A549 (cell line): ENCODE data around the gene MEIOC. TPM values are rescaled to one million over a fixed set of nuclear protein-coding genes. Genes with fewer than 3 reads are reported as not detected.
"Not testable (repeated sequence)": the region's sequence is repeated elsewhere in the genome, so short reads cannot be mapped to it uniquely, and the experiment has no call there.

Experiments
- ATAC-seq, 2 experiments: fragments of 200-7000 bp in 1 of 2; fragments of >200 bp in 1 of 2; cut with Nextera tagmentation in 1 of 2; cut with Tn5 transposase in 1 of 2; 3 replicates each; pipeline versions ENCODE4 v1.8.0 to v1.9.1; 2018 to 2020; ENCODE audit warnings: mild to moderate bottlenecking in 1 of 2, moderate library complexity in 1 of 2
- CTCF ChIA-PET: fragments of 300-600 bp; sonication (Branson Sonifier 250); formaldehyde crosslinking; extraction: SDS; loops from one replicate; lab custom pipeline; 2021; ENCODE audit warnings: antibody characterized with exemption, inconsistent platforms; lab: Yijun Ruan, JAX
- POLR2A ChIA-PET: fragments of 350-600 bp; formaldehyde crosslinking; extraction: SDS; loops from one replicate; lab custom pipeline; 2021; ENCODE audit warnings: antibody characterized with exemption, inconsistent platforms; lab: Yijun Ruan, JAX
- DNase-seq, 2 experiments: peaks; one replicate each; pipeline versions ENCODE4 v3.0.0 to v3.0.0-alpha.2; 2011 to 2016; ENCODE audit warnings: low read depth in 1 of 2, low spot score in 1 of 2
- FAIRE-seq: peaks from 2 replicates; lab custom pipeline; 2011; peaks lifted over from hg19 to GRCh38; lab: Jason Lieb, UNC
- H3K27ac ChIP-seq, 2 experiments: fragments of >200 bp; sonication (Bioruptor Twin); formaldehyde crosslinking; 3 replicates each; pipeline ENCODE4 v1.5.1; 2016 to 2017
- H3K4me1 ChIP-seq: fragments of >200 bp; sonication (Bioruptor Twin); formaldehyde crosslinking; 3 replicates; pipeline ENCODE4 v1.6.1; 2016
- H3K4me2 ChIP-seq: fragments of >200 bp; sonication (Bioruptor Twin); formaldehyde crosslinking; 3 replicates; pipeline ENCODE4 v1.6.1; 2016
- H3K4me3 ChIP-seq: fragments of >200 bp; sonication (Bioruptor Twin); formaldehyde crosslinking; 3 replicates; pipeline ENCODE4 v1.5.1; 2016
- H3K9me3 ChIP-seq: fragments of >200 bp; sonication (Bioruptor Twin); formaldehyde crosslinking; 3 replicates; pipeline ENCODE4 v1.6.1; 2016
- BCL3 ChIP-seq: fragments of >200 bp; sonication (Bioruptor Twin); formaldehyde crosslinking; IDR thresholded peaks from 3 replicates; pipeline ENCODE4 v1.6.1; 2016
- BHLHE40 ChIP-seq: IDR thresholded peaks from 2 replicates; pipeline ENCODE4 v1.6.1; 2012; ENCODE audit warnings: low read depth, low read length, inconsistent platforms
- CBX8 ChIP-seq: fragments of 200-600 bp; sonication (generic); IDR thresholded peaks from 2 replicates; pipeline ENCODE4 v1.6.1; 2016
- CEBPB ChIP-seq, 2 experiments: fragments of >200 bp in 1 of 2; sonication (Bioruptor Twin) in 1 of 2; formaldehyde crosslinking in 1 of 2; IDR thresholded peaks; 2 replicates each; pipeline ENCODE4 v1.6.1; 2012 to 2016
- GATA3 ChIP-seq: IDR thresholded peaks from 2 replicates; pipeline ENCODE4 v1.6.1; 2012; ENCODE audit warnings: borderline replicate concordance
- HDAC2 ChIP-seq: fragments of 200-600 bp; sonication (generic); IDR thresholded peaks from 2 replicates; pipeline ENCODE4 v1.6.1; 2016
- HEYL ChIP-seq: fragments of 250-450 bp; sonication (Bioruptor Pico); IDR thresholded peaks from 2 replicates; pipeline ENCODE4 v1.8.0; 2021; ENCODE audit warnings: mild to moderate bottlenecking, moderate library complexity
- JUN ChIP-seq, 2 experiments: fragments of >200 bp; sonication (Bioruptor Twin); formaldehyde crosslinking; IDR thresholded peaks; 2 replicates in 1 of 2; 3 replicates in 1 of 2; pipeline ENCODE4 v1.6.1; 2016 to 2017
- KDM5A ChIP-seq: fragments of 200-600 bp; sonication (generic); IDR thresholded peaks from 2 replicates; pipeline ENCODE4 v1.6.1; 2016; ENCODE audit warnings: antibody characterized with exemption, mild to moderate bottlenecking
- MAFK ChIP-seq: fragments of 450-650 bp; IDR thresholded peaks from 2 replicates; pipeline ENCODE4 v1.6.1; 2014; ENCODE audit not compliant: partially characterized antibody
- MAX ChIP-seq: IDR thresholded peaks from 2 replicates; pipeline ENCODE4 v1.6.1; 2012
- NFE2L2 ChIP-seq: fragments of 150-350 bp; conservative IDR thresholded peaks from 2 replicates; pipeline ENCODE4 v1.6.1; 2014; ENCODE audit warnings: low read length
- PHF8 ChIP-seq: fragments of 200-600 bp; sonication (generic); IDR thresholded peaks from 2 replicates; pipeline ENCODE4 v1.6.1; 2016; ENCODE audit warnings: low read depth, mild to moderate bottlenecking, antibody characterized with exemption, moderate library complexity, borderline replicate concordance
- POLR2A ChIP-seq: IDR thresholded peaks from 2 replicates; pipeline ENCODE4 v1.6.1; 2012; ENCODE audit warnings: mild to moderate bottlenecking, low read length
- RARB ChIP-seq: fragments of 250-450 bp; sonication (Bioruptor Pico); IDR thresholded peaks from 2 replicates; pipeline ENCODE4 v1.8.0; 2021; ENCODE audit warnings: mild to moderate bottlenecking, moderate library complexity
- TP53 ChIP-seq: fragments of 250-450 bp; sonication (Bioruptor Pico); IDR thresholded peaks from 2 replicates; pipeline ENCODE4 v1.5.0; 2021; ENCODE audit warnings: mild to moderate bottlenecking, moderate library complexity
- ZC3H11A ChIP-seq: fragments of 450-650 bp; IDR thresholded peaks from 2 replicates; pipeline ENCODE4 v1.6.1; 2014; ENCODE audit warnings: antibody characterized with exemption, mild to moderate bottlenecking
- ZSCAN20 ChIP-seq: fragments of 250-450 bp; sonication (Bioruptor Pico); IDR thresholded peaks from 2 replicates; pipeline ENCODE4 v1.8.0; 2022; ENCODE audit warnings: mild to moderate bottlenecking, moderate library complexity
- WGBS: methylation state at CpG from one replicate; pipeline ENCODE4 v1.1.6; 2017; ENCODE audit errors: missing lambda C conversion rate; 5-methylcytosine and 5-hydroxymethylcytosine counted together
- polyA plus RNA-seq, 4 experiments: library from polyadenylated mRNA; depleted of rRNA in 3 of 4; stranded (reverse); fragments of >200 nt; fragmentation: RNase III in 1 of 4; extraction: RNeasy Plus Mini Kit Qiagen cat#74134 plus additional on column Dnase treatment in 1 of 4; gene quantifications; 2 replicates in 3 of 4; 3 replicates in 1 of 4; pipeline ENCODE4 v1.2.3, GENCODE V29; 2011 to 2017
- TF ChIP-seq, protein P1 (sequence below): fragments of 200-600 bp; sonication (generic); IDR thresholded peaks from 2 replicates; pipeline ENCODE4 v1.6.1; 2016; ENCODE audit warnings: antibody characterized with exemption, mild to moderate bottlenecking, moderate library complexity
- TF ChIP-seq, protein P2 (sequence below): IDR thresholded peaks from 2 replicates; pipeline ENCODE4 v1.6.1; 2012

The MEIOC gene
- polyA plus RNA-seq, 2 of the 4 experiments (the other 2 are of a cell fraction) = 5.9 to 18.2 TPM

- TF ChIP-seq ZC3H11A = peak; percentile 68
- H3K4me2 ChIP-seq, H3K27ac ChIP-seq, H3K4me1 ChIP-seq, FAIRE-seq, ATAC-seq, DNase-seq, H3K4me3 ChIP-seq, H3K9me3 ChIP-seq: not testable (repeated sequence)
- ChIA-PET CTCF (interaction anchor here (1.0 to 3.8 kb wide), 2 partner anchors 9 to 178 kb away, joined by 3 to 22 read pairs; no protein-coding TSS in a partner anchor), POLR2A (interaction anchor here (1.0 kb wide), 1 partner anchor 10 kb away, joined by 4 read pairs; no protein-coding TSS in a partner anchor)
- WGBS = 83% methylated on average over 10 of the region's 10 CpGs
These were observed 44.0 kb downstream of the MEIOC start for GRCh38 chr17:44700288-44700687.

DNA sequence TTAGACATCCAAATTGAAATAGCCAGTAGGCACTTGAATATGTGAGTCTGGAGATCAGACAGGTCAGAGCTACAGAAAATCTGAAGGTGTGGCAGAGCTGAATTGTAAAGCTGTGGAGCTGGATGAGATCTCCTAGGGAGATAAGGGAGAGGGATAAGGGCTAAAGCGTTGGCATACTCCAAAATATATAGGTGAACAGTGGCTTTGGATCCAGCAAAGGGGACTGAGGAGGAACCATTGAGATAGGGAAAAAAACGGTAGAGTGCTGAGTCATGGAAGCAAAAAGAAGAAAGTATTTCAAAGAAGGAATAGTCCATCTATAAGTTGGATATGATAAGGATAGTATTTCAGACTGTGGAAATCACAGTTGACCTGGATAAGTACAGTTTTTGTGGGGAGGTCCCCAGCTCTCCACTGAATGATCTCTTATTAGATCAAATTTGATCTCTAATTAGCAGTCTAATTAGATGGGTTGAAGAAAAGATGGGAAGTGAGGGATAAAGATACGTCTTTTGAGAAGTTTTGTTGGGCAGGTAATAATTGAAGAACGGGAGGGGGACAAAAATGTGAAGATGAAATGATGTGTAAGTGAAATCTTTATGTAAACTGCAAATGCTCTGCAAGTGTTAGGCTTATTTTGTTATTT is 51.6 kb downstream of the MEIOC start:
- FAIRE-seq (no peak), ATAC-seq (0 out of 6 replicates have a peak, but pooled peaks of 1 of the 2 experiments have one; percentile 17), DNase-seq (no peak)
- H3K4me1 ChIP-seq = peaks cover 15% of the 10 kb centered on the region
- H3K9me3 ChIP-seq = no peaks in the 10 kb centered on the region
- TF ChIP-seq TP53 (CRISPR knock-in tag) = no peak
- TF ChIP-seq NFE2L2 = peak; percentile 89
- peak; percentile 94 for TF ChIP-seq MAFK
- peak; percentile 40; the same call in 1 of the 2 replicates for TF ChIP-seq GATA3
- no peak for TF ChIP-seq HEYL
- no peak for TF ChIP-seq POLR2A
- H3K4me3 ChIP-seq = peak overlapping the region; percentile 86
- peak overlapping the region; percentile 73 for H3K4me2 ChIP-seq
- H3K27ac ChIP-seq = peak overlapping the region; percentile 71 to 85
- WGBS = 4% methylated on average over 4 of the region's 4 CpGs
- ChIA-PET POLR2A (interaction anchor here (0.6 to 1.7 kb wide), 4 partner anchors 17 to 39 kb away, joined by 3 to 13 read pairs (median 3); partner anchors contain the start of gene CCDC43), CTCF (interaction anchor here (0.9 to 1.4 kb wide), 5 partner anchors 17 to 49 kb away, joined by 3 to 4 read pairs (median 3); no protein-coding TSS in a partner anchor)

DNA sequence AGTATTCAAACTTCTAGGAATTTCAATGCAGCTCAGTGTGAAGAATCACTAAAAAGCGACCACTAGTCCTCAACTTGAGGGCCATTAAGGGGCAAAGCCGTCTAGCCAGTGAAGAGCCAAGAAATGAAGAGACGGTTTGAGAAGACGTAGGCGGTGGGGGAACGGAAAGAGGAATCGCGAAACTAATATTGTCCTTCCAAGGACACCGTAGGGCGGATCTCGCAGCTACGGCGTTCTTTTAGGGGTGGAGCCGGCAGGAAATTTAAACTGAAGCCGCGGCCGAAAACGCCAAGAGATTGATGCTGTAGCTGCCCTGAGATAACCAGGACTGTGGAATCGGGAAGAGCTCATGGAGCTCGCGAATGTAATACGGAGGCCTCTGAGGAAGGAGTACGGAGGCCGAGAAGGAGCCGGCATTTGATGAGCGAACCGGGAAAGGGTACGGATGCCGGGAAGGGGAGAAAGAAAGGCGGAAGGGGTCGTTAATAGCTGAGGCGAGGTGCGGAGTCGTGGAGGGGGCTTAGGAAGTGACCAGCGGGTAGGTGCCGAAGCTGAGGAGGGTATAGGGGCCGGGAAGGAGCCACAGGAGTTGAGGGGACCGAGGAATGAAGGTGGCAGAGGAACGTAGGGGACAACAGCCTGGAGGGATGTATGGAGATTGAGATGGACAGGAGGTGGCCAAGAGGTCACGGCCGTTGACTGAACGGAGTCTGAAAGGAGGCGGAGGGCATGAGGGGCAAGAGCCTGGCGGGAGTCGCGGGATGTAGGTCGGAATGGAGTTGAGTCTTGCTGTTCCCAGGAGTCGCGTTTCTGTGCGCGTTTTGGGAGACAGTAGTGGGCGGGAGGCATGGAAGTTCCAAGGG is 52.4 kb downstream of the MEIOC start, which contains the start of gene DBF4B:
TSS of gene DBF4B (plus strand) at position 265 of the 863 bp plus-strand sequence. CDS start at position 421, 156 bp downstream.
- peak; percentile 66; the same call in 2 of the 3 replicates for TF ChIP-seq BCL3
- peak; percentile 79 to 89 for TF ChIP-seq JUN (IDR thresholded peaks at IDR 0.05)
- TF ChIP-seq GATA3 = peak; percentile 31; the same call in 1 of the 2 replicates
- TF ChIP-seq, protein P1, sequence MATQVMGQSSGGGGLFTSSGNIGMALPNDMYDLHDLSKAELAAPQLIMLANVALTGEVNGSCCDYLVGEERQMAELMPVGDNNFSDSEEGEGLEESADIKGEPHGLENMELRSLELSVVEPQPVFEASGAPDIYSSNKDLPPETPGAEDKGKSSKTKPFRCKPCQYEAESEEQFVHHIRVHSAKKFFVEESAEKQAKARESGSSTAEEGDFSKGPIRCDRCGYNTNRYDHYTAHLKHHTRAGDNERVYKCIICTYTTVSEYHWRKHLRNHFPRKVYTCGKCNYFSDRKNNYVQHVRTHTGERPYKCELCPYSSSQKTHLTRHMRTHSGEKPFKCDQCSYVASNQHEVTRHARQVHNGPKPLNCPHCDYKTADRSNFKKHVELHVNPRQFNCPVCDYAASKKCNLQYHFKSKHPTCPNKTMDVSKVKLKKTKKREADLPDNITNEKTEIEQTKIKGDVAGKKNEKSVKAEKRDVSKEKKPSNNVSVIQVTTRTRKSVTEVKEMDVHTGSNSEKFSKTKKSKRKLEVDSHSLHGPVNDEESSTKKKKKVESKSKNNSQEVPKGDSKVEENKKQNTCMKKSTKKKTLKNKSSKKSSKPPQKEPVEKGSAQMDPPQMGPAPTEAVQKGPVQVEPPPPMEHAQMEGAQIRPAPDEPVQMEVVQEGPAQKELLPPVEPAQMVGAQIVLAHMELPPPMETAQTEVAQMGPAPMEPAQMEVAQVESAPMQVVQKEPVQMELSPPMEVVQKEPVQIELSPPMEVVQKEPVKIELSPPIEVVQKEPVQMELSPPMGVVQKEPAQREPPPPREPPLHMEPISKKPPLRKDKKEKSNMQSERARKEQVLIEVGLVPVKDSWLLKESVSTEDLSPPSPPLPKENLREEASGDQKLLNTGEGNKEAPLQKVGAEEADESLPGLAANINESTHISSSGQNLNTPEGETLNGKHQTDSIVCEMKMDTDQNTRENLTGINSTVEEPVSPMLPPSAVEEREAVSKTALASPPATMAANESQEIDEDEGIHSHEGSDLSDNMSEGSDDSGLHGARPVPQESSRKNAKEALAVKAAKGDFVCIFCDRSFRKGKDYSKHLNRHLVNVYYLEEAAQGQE = peak; percentile 51
- peak; percentile 57 for TF ChIP-seq POLR2A
- TF ChIP-seq CBX8 = no peak
- TF ChIP-seq MAX = peak; percentile 89
- peak; percentile 87 for TF ChIP-seq KDM5A
- TF ChIP-seq PHF8 = peak; percentile 28; the same call in 1 of the 2 replicates
- peak; percentile 95 for TF ChIP-seq HDAC2
- no peak for TF ChIP-seq BHLHE40
- no peak for TF ChIP-seq ZSCAN20 (CRISPR knock-in tag)
- 0 out of 2 replicates have a peak, but pooled peaks have one; percentile 58 for TF ChIP-seq RARB (CRISPR knock-in tag)
- TF ChIP-seq MAFK = no peak
- TF ChIP-seq, protein P2, sequence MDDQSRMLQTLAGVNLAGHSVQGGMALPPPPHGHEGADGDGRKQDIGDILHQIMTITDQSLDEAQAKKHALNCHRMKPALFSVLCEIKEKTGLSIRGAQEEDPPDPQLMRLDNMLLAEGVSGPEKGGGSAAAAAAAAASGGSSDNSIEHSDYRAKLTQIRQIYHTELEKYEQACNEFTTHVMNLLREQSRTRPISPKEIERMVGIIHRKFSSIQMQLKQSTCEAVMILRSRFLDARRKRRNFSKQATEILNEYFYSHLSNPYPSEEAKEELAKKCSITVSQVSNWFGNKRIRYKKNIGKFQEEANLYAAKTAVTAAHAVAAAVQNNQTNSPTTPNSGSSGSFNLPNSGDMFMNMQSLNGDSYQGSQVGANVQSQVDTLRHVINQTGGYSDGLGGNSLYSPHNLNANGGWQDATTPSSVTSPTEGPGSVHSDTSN = peak; percentile 72; the same call in 1 of the 2 replicates
- TF ChIP-seq CEBPB (IDR thresholded peaks at IDR 0.05) = peak in 1 of 2 experiments; percentile 9; a peak in 1 of 4 replicates
- TF ChIP-seq, all 56 proteins: peak for 12
- H3K4me2 ChIP-seq = peak within 1 kb of the TSS; percentile 73
- ATAC-seq = peak; percentile 86 to 91
- CTCF ChIA-PET = interaction anchor here (0.8 to 1.4 kb wide), 4 partner anchors 20 to 537 kb away, joined by 3 read pairs; no protein-coding TSS in a partner anchor
- peak within 1 kb of the TSS; percentile 86 for H3K4me3 ChIP-seq
- H3K9me3 ChIP-seq = no peaks in the 10 kb centered on the region
- peak; percentile 95 to 99 for DNase-seq
- POLR2A ChIA-PET = interaction anchor here (0.5 to 1.7 kb wide), 4 partner anchors 15 to 38 kb away, joined by 3 to 13 read pairs (median 3); partner anchors contain the start of gene CCDC43
- whole genome bisulfite sequencing = 1% methylated on average over 52 of the region's 52 CpGs
- H3K27ac ChIP-seq = peak within 1 kb of the TSS; percentile 71 to 85
- peaks cover 15% of the 10 kb centered on the region for H3K4me1 ChIP-seq
- FAIRE-seq = peak; percentile 46
